Endodermal cell (in vitro differentiated cells): ENCODE results near the gene KCNJ14. TPM values are rescaled to one million over a fixed set of nuclear protein-coding genes. Genes with fewer than 3 reads are reported as not detected.
A peak's percentile ranks its signal among the peaks of the same experiment; 100 is the strongest.
"Not testable (repeated sequence)": the region's sequence is repeated elsewhere in the genome, so short reads cannot be mapped to it uniquely, and the experiment has no call there.

Experiments
- DNase-seq: peaks from one replicate; pipeline ENCODE4 v3.0.0-alpha.2; 2017
- H3K27ac ChIP-seq: 2 replicates; pipeline ENCODE4 v1.5.1; 2013; ENCODE audit warnings: mild to moderate bottlenecking, low read depth, low read length, moderate library complexity
- H3K27me3 ChIP-seq: 2 replicates; pipeline ENCODE4 v1.6.1; 2013; ENCODE audit warnings: mild to moderate bottlenecking, low read length, moderate library complexity; ENCODE audit not compliant: insufficient read depth, control insufficient read depth, poor library complexity, severe bottlenecking
- H3K36me3 ChIP-seq: 2 replicates; pipeline ENCODE4 v1.7.0; 2013; ENCODE audit warnings: mild to moderate bottlenecking, low read length, moderate library complexity; ENCODE audit not compliant: control insufficient read depth, insufficient read depth
- H3K4me1 ChIP-seq: one replicate; pipeline ENCODE4 v1.7.0; 2013; ENCODE audit warnings: low read length; ENCODE audit not compliant: control insufficient read depth, insufficient read depth
- H3K4me3 ChIP-seq: 2 replicates; pipeline ENCODE4 v1.5.1; 2013; ENCODE audit warnings: mild to moderate bottlenecking, low read length, moderate library complexity
- H3K9ac ChIP-seq: 2 replicates; pipeline ENCODE4 v1.6.1; 2013; ENCODE audit warnings: mild to moderate bottlenecking, low read length, moderate library complexity; ENCODE audit not compliant: poor library complexity, severe bottlenecking; ENCODE audit errors: extremely low read depth
- H3K9me3 ChIP-seq: 2 replicates; pipeline ENCODE4 v1.6.1; 2013; ENCODE audit warnings: mild to moderate bottlenecking, low read length, moderate library complexity; ENCODE audit not compliant: control insufficient read depth
- H3K27ac Mint-ChIP-seq: 2 replicates; pipeline ENCODE4 v1.8.0; 2020; ENCODE audit warnings: mixed read lengths
- H3K27me3 Mint-ChIP-seq: 2 replicates; pipeline ENCODE4 v1.8.0; 2021; ENCODE audit warnings: mild to moderate bottlenecking, mixed read lengths; ENCODE audit not compliant: insufficient read depth
- H3K36me3 Mint-ChIP-seq: 2 replicates; pipeline ENCODE4 v1.8.0; 2020; ENCODE audit warnings: low read depth, mixed read lengths
- H3K4me1 Mint-ChIP-seq: 2 replicates; pipeline ENCODE4 v1.8.0; 2020; ENCODE audit warnings: mixed read lengths
- H3K4me3 Mint-ChIP-seq: 2 replicates; pipeline ENCODE4 v1.8.0; 2020; ENCODE audit warnings: mild to moderate bottlenecking, moderate library complexity, mixed read lengths
- H3K9me3 Mint-ChIP-seq: 2 replicates; pipeline ENCODE4 v1.8.0; 2020; ENCODE audit warnings: mild to moderate bottlenecking, mixed read lengths
- WGBS, 2 experiments: methylation state at CpG; one replicate each; pipeline versions ENCODE4 v1.1.5 to v1.1.7; 2013; ENCODE audit warnings: missing lambda C conversion rate in 2 of 2, mixed read lengths in 1 of 2; ENCODE audit not compliant: insufficient coverage in 1 of 2, insufficient read length in 1 of 2; 5-methylcytosine and 5-hydroxymethylcytosine counted together
- total RNA-seq, 2 donors: library from RNA; stranded (reverse); fragmentation: NEBNext Ultra II Directional in 1 of 2; extraction: Animal tissue kit (Norgen Biotek cat#: 25700) in 1 of 2; gene quantifications; 2 replicates in 1 of 2; 3 replicates in 1 of 2; pipeline ENCODE4 v1.2.1, GENCODE V29; 2021
- TF ChIP-seq, protein P1 (sequence below): fragments of 200-600 bp; sonication (generic); conservative IDR thresholded peaks from 2 replicates; pipeline ENCODE4 v1.5.0; 2021; ENCODE audit warnings: antibody characterized with exemption, mild to moderate bottlenecking

Gene KCNJ14
- total RNA-seq, 2 donors from 2014 or later = 0.73 to 1.1 TPM

DNA sequence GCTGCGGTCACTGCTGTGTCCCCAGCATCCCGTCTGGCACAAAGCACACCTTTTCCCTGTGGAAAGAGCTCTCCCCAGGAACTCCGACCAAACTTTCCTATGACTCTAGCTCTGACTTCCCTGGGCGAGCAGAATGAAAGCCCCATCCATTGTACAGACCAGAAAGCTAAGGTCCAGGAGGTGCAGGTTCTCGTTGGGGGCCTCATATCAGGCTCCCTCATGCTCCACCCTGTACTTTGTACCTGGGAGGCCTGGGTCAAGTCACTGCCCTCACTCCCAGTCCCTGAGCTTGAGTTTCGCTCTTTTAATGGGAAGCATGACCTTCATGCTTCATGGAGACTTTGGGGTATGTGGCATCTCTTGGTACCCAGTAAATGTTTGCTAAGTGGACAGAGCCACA lies 32.2 kb downstream of the KCNJ14 start:
- 89 to 100% methylated on average over 5 to 6 of the region's 6 CpGs for WGBS, 2 experiments
- Histone ChIP-seq H3K9ac (no peak overlapping the region), H3K27ac (no peak overlapping the region), H3K4me1 (no peaks in the 10 kb centered on the region), H3K9me3 (no peaks in the 10 kb centered on the region), H3K27me3 (peaks cover 11% of the 10 kb centered on the region), H3K4me3 (no peak overlapping the region), H3K36me3 (no peaks in the 10 kb centered on the region)
- no peak overlapping the region for H3K27ac Mint-ChIP-seq
- TF ChIP-seq, protein P1, sequence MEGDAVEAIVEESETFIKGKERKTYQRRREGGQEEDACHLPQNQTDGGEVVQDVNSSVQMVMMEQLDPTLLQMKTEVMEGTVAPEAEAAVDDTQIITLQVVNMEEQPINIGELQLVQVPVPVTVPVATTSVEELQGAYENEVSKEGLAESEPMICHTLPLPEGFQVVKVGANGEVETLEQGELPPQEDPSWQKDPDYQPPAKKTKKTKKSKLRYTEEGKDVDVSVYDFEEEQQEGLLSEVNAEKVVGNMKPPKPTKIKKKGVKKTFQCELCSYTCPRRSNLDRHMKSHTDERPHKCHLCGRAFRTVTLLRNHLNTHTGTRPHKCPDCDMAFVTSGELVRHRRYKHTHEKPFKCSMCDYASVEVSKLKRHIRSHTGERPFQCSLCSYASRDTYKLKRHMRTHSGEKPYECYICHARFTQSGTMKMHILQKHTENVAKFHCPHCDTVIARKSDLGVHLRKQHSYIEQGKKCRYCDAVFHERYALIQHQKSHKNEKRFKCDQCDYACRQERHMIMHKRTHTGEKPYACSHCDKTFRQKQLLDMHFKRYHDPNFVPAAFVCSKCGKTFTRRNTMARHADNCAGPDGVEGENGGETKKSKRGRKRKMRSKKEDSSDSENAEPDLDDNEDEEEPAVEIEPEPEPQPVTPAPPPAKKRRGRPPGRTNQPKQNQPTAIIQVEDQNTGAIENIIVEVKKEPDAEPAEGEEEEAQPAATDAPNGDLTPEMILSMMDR = no peak
- peaks cover 7% of the 10 kb centered on the region for H3K4me1 Mint-ChIP-seq
- DNase-seq = no peak
- H3K36me3 Mint-ChIP-seq = peaks cover 21% of the 10 kb centered on the region
- peaks cover 38% of the 10 kb centered on the region for H3K27me3 Mint-ChIP-seq
- H3K9me3 Mint-ChIP-seq = no peaks in the 10 kb centered on the region
- no peak overlapping the region for H3K4me3 Mint-ChIP-seq

- peaks cover 9% of the 10 kb centered on the region for H3K4me1 Mint-ChIP-seq
- H3K4me3 ChIP-seq = no peak overlapping the region
- no peaks in the 10 kb centered on the region for H3K4me1 ChIP-seq
- no peaks in the 10 kb centered on the region for H3K9me3 ChIP-seq
- no peak overlapping the region for H3K27ac Mint-ChIP-seq
- H3K9me3 Mint-ChIP-seq = no peaks in the 10 kb centered on the region
- no peaks in the 10 kb centered on the region for H3K36me3 ChIP-seq
- H3K27me3 ChIP-seq = peaks cover 11% of the 10 kb centered on the region
- no peak overlapping the region for H3K9ac ChIP-seq
- H3K4me3 Mint-ChIP-seq = no peak overlapping the region
- 90% methylated on average over 8 of the region's 8 CpGs; no CpG with 5 or more reads in 1 of the 2 experiments for WGBS, 2 experiments
- H3K27me3 Mint-ChIP-seq = peaks cover 38% of the 10 kb centered on the region
- H3K36me3 Mint-ChIP-seq = peaks cover 21% of the 10 kb centered on the region
- TF ChIP-seq, protein P1 = no peak
- no peak overlapping the region for H3K27ac ChIP-seq
- no peak for DNase-seq
Observed at GRCh38 chr19:48487948-48488347, 32.6 kb downstream of the KCNJ14 start.

DNA sequence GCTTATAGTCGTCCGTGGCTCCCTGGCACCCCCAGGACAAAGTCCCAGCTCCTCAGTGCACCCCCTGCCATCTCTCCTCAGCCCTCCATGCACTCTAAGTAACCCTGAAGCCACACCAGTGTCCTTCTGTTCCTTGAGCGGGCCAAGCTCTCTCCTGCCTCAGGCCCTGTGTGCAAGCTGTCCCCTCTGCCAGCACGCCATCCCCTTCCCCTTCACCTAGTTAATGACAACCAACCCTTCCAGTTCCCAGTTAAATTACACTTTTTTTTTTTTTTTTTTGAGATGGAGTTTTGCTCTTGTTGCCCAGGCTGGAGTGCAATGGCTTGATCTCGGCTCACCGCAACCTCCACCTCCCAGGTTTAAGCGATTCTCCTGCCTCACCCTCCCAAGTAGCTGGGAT lies 33.1 kb downstream of the KCNJ14 start:
- peaks cover 38% of the 10 kb centered on the region for H3K27me3 Mint-ChIP-seq
- H3K4me3 Mint-ChIP-seq, H3K9me3 ChIP-seq, DNase-seq, H3K27ac ChIP-seq, H3K4me1 Mint-ChIP-seq, H3K4me1 ChIP-seq, H3K4me3 ChIP-seq, H3K9me3 Mint-ChIP-seq, H3K27ac Mint-ChIP-seq, H3K36me3 ChIP-seq, H3K9ac ChIP-seq: not testable (repeated sequence)
- peaks cover 19% of the 10 kb centered on the region for H3K36me3 Mint-ChIP-seq
- WGBS, 2 experiments = 94 to 96% methylated on average over 4 to 7 of the region's 7 CpGs
- peaks cover 11% of the 10 kb centered on the region for H3K27me3 ChIP-seq

DNA sequence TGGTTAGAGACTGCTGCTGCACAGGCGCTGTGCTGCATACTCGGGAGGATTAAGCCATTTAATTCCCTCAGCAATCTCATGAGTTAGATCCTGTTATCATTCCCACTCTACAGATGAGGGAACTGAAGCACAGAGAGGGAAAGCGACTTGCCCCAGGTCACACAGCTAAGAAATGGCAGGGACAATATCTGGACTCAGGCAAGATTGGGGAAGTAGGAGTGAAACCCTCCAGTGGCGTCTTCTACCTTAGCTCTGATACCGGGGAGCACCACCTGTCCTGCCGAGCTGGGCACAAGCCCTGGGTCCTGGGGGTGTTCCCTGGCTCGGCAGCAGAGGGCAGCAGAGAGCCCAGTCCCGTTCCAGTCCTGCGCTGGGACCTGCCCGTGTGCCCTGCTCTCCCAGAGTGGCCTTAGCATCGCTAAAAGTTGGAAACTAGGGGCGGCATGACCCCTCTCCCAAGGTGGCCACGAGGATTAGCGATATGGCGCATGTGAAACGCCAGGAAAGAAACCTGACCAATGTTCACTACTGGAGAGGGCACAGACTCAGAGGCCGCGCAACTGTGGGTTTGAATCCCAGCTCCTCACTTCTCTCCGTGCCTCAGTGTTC lies 34.3 kb downstream of the KCNJ14 start:
- Mint-ChIP-seq H3K27me3 (peaks cover 44% of the 10 kb centered on the region), H3K27ac (no peak overlapping the region), H3K4me3 (no peak overlapping the region), H3K4me1 (peaks cover 9% of the 10 kb centered on the region), H3K36me3 (peaks cover 11% of the 10 kb centered on the region), H3K9me3 (no peaks in the 10 kb centered on the region)
- Histone ChIP-seq H3K4me1 (no peaks in the 10 kb centered on the region), H3K9ac (no peak overlapping the region), H3K36me3 (no peaks in the 10 kb centered on the region), H3K27me3 (peaks cover 11% of the 10 kb centered on the region), H3K4me3 (no peak overlapping the region), H3K27ac (no peak overlapping the region), H3K9me3 (no peaks in the 10 kb centered on the region)
- TF ChIP-seq, protein P1 = peak; percentile 98
- peak; percentile 97 for DNase-seq
- WGBS, 2 experiments = 30 to 35% methylated on average over 16 to 19 of the region's 19 CpGs
